Measurements from ENCODE around the gene CYP27C1.
"Not testable (repeated sequence)": the region's sequence is repeated elsewhere in the genome, so short reads cannot be mapped to it uniquely, and the experiment has no call there.

Gene CYP27C1

DNA sequence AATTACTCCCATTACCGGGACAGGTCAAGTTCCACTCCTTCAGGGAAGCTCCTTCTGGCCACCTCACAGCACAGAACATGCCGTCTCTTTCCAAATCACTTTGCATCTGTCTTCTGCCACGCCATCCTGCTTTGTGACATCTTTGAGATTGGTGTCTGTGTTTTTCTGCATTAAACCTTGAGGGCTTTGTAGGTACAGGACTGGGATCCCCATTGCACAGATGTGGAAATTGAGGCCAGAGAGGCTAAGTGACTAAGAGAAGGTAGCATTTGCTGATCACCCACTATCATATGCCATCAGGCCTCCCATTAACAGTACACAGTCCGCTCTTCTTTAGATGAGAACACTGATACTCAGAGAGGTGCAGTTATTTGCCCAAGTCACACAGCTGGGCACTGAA lies 9.5 kb upstream of the CYP27C1 start:
- Histone ChIP-seq H3K27me3 (ENCODE audit: insufficient read depth, poor library complexity, severe bottlenecking) (no peaks in the 10 kb centered on the region), H3K36me3 (ENCODE audit: low read depth) (no peaks in the 10 kb centered on the region), H3K9me3 (ENCODE audit: severe bottlenecking) (no peaks in the 10 kb centered on the region), H3K4me1 (ENCODE audit: insufficient read depth, poor library complexity, severe bottlenecking) (peaks cover 3% of the 10 kb centered on the region), H3K27ac (ENCODE audit: poor library complexity, severe bottlenecking) (no peak overlapping the region), H3K4me3 (ENCODE audit: severe bottlenecking) (no peak overlapping the region)
- ATAC-seq (ENCODE audit: low read depth) (no peak), DNase-seq (ENCODE audit: low spot score) (no peak)
- TF ChIP-seq, protein P1, sequence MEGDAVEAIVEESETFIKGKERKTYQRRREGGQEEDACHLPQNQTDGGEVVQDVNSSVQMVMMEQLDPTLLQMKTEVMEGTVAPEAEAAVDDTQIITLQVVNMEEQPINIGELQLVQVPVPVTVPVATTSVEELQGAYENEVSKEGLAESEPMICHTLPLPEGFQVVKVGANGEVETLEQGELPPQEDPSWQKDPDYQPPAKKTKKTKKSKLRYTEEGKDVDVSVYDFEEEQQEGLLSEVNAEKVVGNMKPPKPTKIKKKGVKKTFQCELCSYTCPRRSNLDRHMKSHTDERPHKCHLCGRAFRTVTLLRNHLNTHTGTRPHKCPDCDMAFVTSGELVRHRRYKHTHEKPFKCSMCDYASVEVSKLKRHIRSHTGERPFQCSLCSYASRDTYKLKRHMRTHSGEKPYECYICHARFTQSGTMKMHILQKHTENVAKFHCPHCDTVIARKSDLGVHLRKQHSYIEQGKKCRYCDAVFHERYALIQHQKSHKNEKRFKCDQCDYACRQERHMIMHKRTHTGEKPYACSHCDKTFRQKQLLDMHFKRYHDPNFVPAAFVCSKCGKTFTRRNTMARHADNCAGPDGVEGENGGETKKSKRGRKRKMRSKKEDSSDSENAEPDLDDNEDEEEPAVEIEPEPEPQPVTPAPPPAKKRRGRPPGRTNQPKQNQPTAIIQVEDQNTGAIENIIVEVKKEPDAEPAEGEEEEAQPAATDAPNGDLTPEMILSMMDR (IDR thresholded peaks at IDR 0.05; ENCODE audit: poor library complexity, severe bottlenecking): no peak

- no peak overlapping the region for H3K4me3 ChIP-seq (ENCODE audit: severe bottlenecking)
- no peak for DNase-seq (ENCODE audit: low spot score)
- ATAC-seq (ENCODE audit: low read depth): no peak
- H3K36me3 ChIP-seq (ENCODE audit: low read depth): no peaks in the 10 kb centered on the region
- no peaks in the 10 kb centered on the region for H3K27me3 ChIP-seq (ENCODE audit: insufficient read depth, poor library complexity, severe bottlenecking)
- TF ChIP-seq, protein P1 (IDR thresholded peaks at IDR 0.05; ENCODE audit: poor library complexity, severe bottlenecking): no peak
- H3K9me3 ChIP-seq (ENCODE audit: severe bottlenecking): no peaks in the 10 kb centered on the region
- no peak overlapping the region for H3K27ac ChIP-seq (ENCODE audit: poor library complexity, severe bottlenecking)
- H3K4me1 ChIP-seq (ENCODE audit: insufficient read depth, poor library complexity, severe bottlenecking): peaks cover 3% of the 10 kb centered on the region
These were observed 8.0 kb upstream of the CYP27C1 start for GRCh38 chr2:127228102-127228501.

DNA sequence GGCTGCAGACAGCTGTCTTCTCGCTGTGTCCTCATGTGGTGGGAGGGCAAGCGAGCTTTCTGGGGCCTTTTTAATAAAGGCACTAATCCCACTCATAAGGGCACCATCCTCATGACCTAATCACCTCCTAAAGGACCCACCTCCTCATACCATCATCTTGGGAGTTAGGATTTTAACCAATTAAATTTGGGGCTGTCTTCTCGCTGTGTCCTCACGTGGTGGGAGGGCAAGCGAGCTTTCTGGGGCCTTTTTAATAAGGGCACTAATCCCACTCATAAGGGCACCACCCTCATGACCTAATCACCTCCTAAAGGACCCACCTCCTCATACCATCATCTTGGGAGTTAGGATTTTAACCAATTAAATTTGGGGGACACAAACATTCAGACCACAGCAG lies 7.2 kb upstream of the CYP27C1 start:
- H3K36me3 ChIP-seq (ENCODE audit: low read depth); DNase-seq (ENCODE audit: low spot score); H3K9me3 ChIP-seq (ENCODE audit: severe bottlenecking); H3K4me3 ChIP-seq (ENCODE audit: severe bottlenecking); H3K4me1 ChIP-seq (ENCODE audit: insufficient read depth, poor library complexity, severe bottlenecking); H3K27me3 ChIP-seq (ENCODE audit: insufficient read depth, poor library complexity, severe bottlenecking); ATAC-seq (ENCODE audit: low read depth): not testable (repeated sequence)
- peak overlapping the region; percentile 7 for H3K27ac ChIP-seq (ENCODE audit: poor library complexity, severe bottlenecking)

GRCh38 chr2:127226520-127227263 lies 6.6 kb upstream of the CYP27C1 start:
- Histone ChIP-seq H3K9me3 (ENCODE audit: severe bottlenecking) (no peaks in the 10 kb centered on the region), H3K4me3 (ENCODE audit: severe bottlenecking) (no peak overlapping the region), H3K27ac (ENCODE audit: poor library complexity, severe bottlenecking) (peak overlapping the region; percentile 7), H3K27me3 (ENCODE audit: insufficient read depth, poor library complexity, severe bottlenecking) (no peaks in the 10 kb centered on the region), H3K36me3 (ENCODE audit: low read depth) (no peaks in the 10 kb centered on the region), H3K4me1 (ENCODE audit: insufficient read depth, poor library complexity, severe bottlenecking) (peaks cover 3% of the 10 kb centered on the region)
- peak; percentile 89 for ATAC-seq (ENCODE audit: low read depth)
- TF ChIP-seq, protein P1 (IDR thresholded peaks at IDR 0.05; ENCODE audit: poor library complexity, severe bottlenecking): no peak
- DNase-seq (ENCODE audit: low spot score): peak; percentile 74

DNA sequence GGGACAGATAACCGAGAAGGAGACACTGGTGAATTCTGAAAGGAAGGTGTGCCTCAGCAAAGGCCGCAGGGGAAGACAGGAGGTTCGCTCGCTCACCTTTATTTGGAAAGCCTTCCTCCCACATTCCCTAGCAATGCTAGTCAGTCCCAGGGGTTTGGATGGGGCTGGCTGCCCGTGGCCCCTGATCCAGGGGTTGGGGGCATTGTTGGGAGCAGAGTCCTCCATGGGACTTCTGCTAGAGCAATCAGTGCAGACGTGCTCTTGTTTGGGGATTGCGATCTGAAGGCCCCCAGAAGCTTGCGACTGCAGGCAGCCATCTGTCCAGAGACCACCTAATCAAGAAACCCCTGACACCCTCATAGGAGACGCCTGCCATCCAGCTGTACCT lies 6.0 kb upstream of the CYP27C1 start:
- no peaks in the 10 kb centered on the region for H3K9me3 ChIP-seq (ENCODE audit: severe bottlenecking)
- H3K4me3 ChIP-seq (ENCODE audit: severe bottlenecking): no peak overlapping the region
- no peaks in the 10 kb centered on the region for H3K36me3 ChIP-seq (ENCODE audit: low read depth)
- peaks cover 3% of the 10 kb centered on the region for H3K4me1 ChIP-seq (ENCODE audit: insufficient read depth, poor library complexity, severe bottlenecking)
- ATAC-seq (ENCODE audit: low read depth) (no peak), DNase-seq (ENCODE audit: low spot score) (no peak)
- H3K27ac ChIP-seq (ENCODE audit: poor library complexity, severe bottlenecking): no peak overlapping the region
- TF ChIP-seq, protein P1 (IDR thresholded peaks at IDR 0.05; ENCODE audit: poor library complexity, severe bottlenecking): no peak
- no peaks in the 10 kb centered on the region for H3K27me3 ChIP-seq (ENCODE audit: insufficient read depth, poor library complexity, severe bottlenecking)

Measured in RWPE2 (cell line).